ENCODE measurements around the gene PEF1.

- TF ChIP-seq, protein P1, sequence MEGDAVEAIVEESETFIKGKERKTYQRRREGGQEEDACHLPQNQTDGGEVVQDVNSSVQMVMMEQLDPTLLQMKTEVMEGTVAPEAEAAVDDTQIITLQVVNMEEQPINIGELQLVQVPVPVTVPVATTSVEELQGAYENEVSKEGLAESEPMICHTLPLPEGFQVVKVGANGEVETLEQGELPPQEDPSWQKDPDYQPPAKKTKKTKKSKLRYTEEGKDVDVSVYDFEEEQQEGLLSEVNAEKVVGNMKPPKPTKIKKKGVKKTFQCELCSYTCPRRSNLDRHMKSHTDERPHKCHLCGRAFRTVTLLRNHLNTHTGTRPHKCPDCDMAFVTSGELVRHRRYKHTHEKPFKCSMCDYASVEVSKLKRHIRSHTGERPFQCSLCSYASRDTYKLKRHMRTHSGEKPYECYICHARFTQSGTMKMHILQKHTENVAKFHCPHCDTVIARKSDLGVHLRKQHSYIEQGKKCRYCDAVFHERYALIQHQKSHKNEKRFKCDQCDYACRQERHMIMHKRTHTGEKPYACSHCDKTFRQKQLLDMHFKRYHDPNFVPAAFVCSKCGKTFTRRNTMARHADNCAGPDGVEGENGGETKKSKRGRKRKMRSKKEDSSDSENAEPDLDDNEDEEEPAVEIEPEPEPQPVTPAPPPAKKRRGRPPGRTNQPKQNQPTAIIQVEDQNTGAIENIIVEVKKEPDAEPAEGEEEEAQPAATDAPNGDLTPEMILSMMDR (IDR thresholded peaks at IDR 0.05) = no peak
- TF ChIP-seq POLR2A (IDR thresholded peaks at IDR 0.05) = no peak
Measured at GRCh38 chr1:31661856-31662255, 17.2 kb upstream of the PEF1 start.

Data from thyroid gland (tissue), 4 donors.